CD4-positive, alpha-beta T cell (primary cell): ENCODE measurements around the gene SDK2. TPM values are rescaled to one million over a fixed set of nuclear protein-coding genes. Genes with fewer than 3 reads are reported as not detected.

Experiments
- ATAC-seq: fragments of 200-7000 bp; cut with Tn5 transposase; one replicate; pipeline ENCODE4 v1.10.0; 2022; ENCODE audit warnings: mild to moderate bottlenecking; ENCODE audit not compliant: poor library complexity
- CTCF ChIA-PET: fragments of 350-600 bp; sonication (Branson Sonifier 250); formaldehyde crosslinking; loops from one replicate; lab custom pipeline; 2021; ENCODE audit warnings: antibody characterized with exemption, inconsistent platforms; lab: Charles Lee
- POLR2A ChIA-PET: fragments of 350-600 bp; sonication (Branson Sonifier 250); formaldehyde crosslinking; loops from one replicate; lab custom pipeline; 2021; ENCODE audit warnings: antibody characterized with exemption, inconsistent platforms; lab: Charles Lee
- DNase-seq, 14 experiments: peaks; one replicate each; pipeline ENCODE4 v3.0.0-alpha.2; 2013 to 2020; ENCODE audit warnings: mixed read lengths in 2 of 14
- H3K27ac ChIP-seq, 2 donors: one replicate each; pipeline versions ENCODE4 v1.5.1 to v1.7.0; 2013; ENCODE audit warnings: low read length in 2 of 2, low read depth in 1 of 2, mild to moderate bottlenecking in 1 of 2
- H3K27me3 ChIP-seq, 2 experiments: 1 replicate in 1 of 2; 2 replicates in 1 of 2; pipeline versions ENCODE4 v1.6.1 to v1.7.0; 2013; ENCODE audit warnings: low read length in 2 of 2, control low read depth in 1 of 2, mild to moderate bottlenecking in 1 of 2, moderate library complexity in 1 of 2; ENCODE audit not compliant: insufficient read depth in 2 of 2, control insufficient read depth in 1 of 2
- H3K36me3 ChIP-seq: one replicate; pipeline ENCODE4 v1.6.1; 2013; ENCODE audit warnings: low read length, control low read depth; ENCODE audit not compliant: insufficient read depth
- H3K4me1 ChIP-seq: one replicate; pipeline ENCODE4 v1.6.1; 2013; ENCODE audit warnings: low read length, control low read depth; ENCODE audit not compliant: insufficient read depth
- H3K4me3 ChIP-seq: one replicate; pipeline ENCODE4 v1.5.1; 2013; ENCODE audit warnings: mild to moderate bottlenecking, low read length, moderate library complexity
- H3K9me3 ChIP-seq, 2 experiments: 1 replicate in 1 of 2; 2 replicates in 1 of 2; pipeline versions ENCODE4 v1.6.1 to v1.7.0; 2013; ENCODE audit warnings: low read length in 2 of 2, mild to moderate bottlenecking in 2 of 2, control low read depth in 1 of 2, moderate library complexity in 1 of 2; ENCODE audit not compliant: control insufficient read depth in 1 of 2, insufficient read depth in 1 of 2
- H3K27ac Mint-ChIP-seq: one replicate; pipeline ENCODE4 v1.8.0; 2020; ENCODE audit warnings: mixed read lengths
- H3K27me3 Mint-ChIP-seq: one replicate; pipeline ENCODE4 v1.8.0; 2021; ENCODE audit warnings: mixed read lengths
- H3K36me3 Mint-ChIP-seq: one replicate; pipeline ENCODE4 v1.8.0; 2021; ENCODE audit warnings: low read depth, mixed read lengths
- H3K4me1 Mint-ChIP-seq: one replicate; pipeline ENCODE4 v1.8.0; 2021; ENCODE audit warnings: low read depth, mixed read lengths
- H3K4me3 Mint-ChIP-seq: one replicate; pipeline ENCODE4 v1.8.0; 2020; ENCODE audit warnings: mild to moderate bottlenecking, mixed read lengths
- H3K9me3 Mint-ChIP-seq: one replicate; pipeline ENCODE4 v1.8.0; 2020; ENCODE audit warnings: mixed read lengths
- intact Hi-C, 2 experiments: fragments of 100-400 bp; cut with DNase I in 1 of 2; cut with micrococcal nuclease in 1 of 2; formaldehyde crosslinking; loops; one replicate each; pipeline versions ENCODE4 v1.15.1 to v1.9.0; 2023 to 2025; cut with DNase I, micrococcal nuclease
- total RNA-seq, 174 experiments: library from RNA in 2 of 174; stranded (reverse) in 2 of 174; gene quantifications; one replicate each; pipeline ENCODE4 v1.2.3 and lab custom pipeline; 2021 to 2026
- TF ChIP-seq, protein P1 (sequence below): fragments of 200-600 bp; IDR thresholded peaks from one replicate; pipeline ENCODE4 v1.8.0; 2022; ENCODE audit warnings: antibody characterized with exemption, mild to moderate bottlenecking

Gene SDK2
- total RNA-seq, 2 experiments from 2014 or later = 8.1 to 8.2 TPM

DNA sequence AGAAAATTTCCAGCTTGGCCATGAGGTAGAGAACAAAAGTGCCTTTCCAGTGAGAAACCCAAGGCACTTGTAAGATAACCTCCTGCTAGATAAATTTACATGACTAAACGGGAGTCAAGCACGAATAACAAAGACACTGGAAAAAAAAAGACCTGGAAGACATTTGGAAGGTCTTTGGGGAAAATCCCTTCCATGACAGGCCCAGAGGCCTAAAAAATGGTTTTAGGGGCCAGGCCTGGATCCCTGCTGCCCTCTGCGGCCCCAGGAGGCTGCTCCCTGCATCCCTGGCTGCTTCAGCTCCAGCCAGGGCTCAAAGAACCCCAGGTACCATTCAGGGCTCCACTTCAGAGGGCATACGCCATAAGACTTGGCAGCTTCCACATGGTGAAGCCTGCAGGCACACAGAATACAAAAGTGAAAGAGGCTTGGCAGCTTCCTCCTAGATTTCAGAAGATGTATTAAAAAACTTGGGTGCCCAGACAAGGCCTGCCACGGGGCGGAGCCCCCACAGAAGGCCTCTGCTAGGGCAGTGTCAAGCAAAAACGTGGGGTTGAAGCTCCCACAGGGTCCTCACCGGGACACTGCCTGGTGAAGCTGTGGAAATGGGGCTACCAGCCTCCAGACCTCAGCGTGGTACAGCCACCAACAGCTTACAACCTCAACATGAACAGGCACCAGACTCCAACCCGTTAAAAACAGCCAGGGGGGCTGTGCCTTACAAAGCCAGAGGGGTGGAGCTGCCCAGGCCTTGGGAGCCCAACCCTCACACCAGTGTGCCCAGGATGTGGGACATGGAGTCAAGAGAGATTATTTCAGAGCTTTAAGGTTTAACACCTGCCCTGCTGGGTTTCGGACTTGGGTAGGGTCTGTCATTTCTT, 77.1 kb downstream of the SDK2 start:
- CTCF ChIA-PET = no interaction called here
- Histone ChIP-seq H3K9me3 (no peaks in the 10 kb centered on the region), H3K36me3 (no peaks in the 10 kb centered on the region), H3K4me1 (peaks cover 8% of the 10 kb centered on the region), H3K27ac (peak overlapping the region in 1 of 2 donors; percentile 51), H3K27me3 (no peaks in the 10 kb centered on the region), H3K4me3 (no peak overlapping the region)
- Mint-ChIP-seq H3K4me1 (peaks cover 28% of the 10 kb centered on the region), H3K36me3 (no peaks in the 10 kb centered on the region), H3K27ac (peak overlapping the region; percentile 85), H3K4me3 (peak overlapping the region; percentile 38), H3K9me3 (no peaks in the 10 kb centered on the region), H3K27me3 (no peaks in the 10 kb centered on the region)
- POLR2A ChIA-PET = interaction anchor here (0.9 to 3.4 kb wide), 6 partner anchors 10 to 261 kb away, joined by 3 to 39 read pairs (median 4); no protein-coding TSS in a partner anchor
- intact Hi-C loops = no loop called here
- DNase-seq = peak in 10 of 14 experiments; percentile 6 to 46 (median 32)
- TF ChIP-seq, protein P1, sequence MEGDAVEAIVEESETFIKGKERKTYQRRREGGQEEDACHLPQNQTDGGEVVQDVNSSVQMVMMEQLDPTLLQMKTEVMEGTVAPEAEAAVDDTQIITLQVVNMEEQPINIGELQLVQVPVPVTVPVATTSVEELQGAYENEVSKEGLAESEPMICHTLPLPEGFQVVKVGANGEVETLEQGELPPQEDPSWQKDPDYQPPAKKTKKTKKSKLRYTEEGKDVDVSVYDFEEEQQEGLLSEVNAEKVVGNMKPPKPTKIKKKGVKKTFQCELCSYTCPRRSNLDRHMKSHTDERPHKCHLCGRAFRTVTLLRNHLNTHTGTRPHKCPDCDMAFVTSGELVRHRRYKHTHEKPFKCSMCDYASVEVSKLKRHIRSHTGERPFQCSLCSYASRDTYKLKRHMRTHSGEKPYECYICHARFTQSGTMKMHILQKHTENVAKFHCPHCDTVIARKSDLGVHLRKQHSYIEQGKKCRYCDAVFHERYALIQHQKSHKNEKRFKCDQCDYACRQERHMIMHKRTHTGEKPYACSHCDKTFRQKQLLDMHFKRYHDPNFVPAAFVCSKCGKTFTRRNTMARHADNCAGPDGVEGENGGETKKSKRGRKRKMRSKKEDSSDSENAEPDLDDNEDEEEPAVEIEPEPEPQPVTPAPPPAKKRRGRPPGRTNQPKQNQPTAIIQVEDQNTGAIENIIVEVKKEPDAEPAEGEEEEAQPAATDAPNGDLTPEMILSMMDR = no peak
- ATAC-seq = peak; percentile 70

DNA sequence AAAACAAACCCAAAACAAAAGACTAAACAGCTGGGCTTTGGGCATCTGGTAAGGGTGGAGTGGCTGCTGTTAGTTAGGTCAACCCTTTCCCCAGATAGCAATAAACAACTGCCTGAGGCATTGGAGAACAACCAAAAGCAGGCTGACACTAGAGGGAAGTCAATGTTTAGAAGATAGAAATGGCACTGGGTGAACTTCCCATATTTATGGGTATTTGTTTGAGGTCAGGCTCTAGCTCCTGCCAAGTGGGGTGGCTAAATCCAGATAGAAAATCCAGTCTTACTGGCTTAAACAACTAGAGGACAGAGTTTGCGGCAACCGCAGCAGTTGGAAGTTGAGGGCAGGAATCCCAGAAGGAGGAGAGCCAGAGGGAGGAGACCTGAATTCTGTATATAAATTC, 79.4 kb downstream of the SDK2 start:
- no peak overlapping the region for H3K4me3 Mint-ChIP-seq
- no peaks in the 10 kb centered on the region for H3K36me3 Mint-ChIP-seq
- POLR2A ChIA-PET = no interaction called here
- DNase-seq (no peak), ATAC-seq (no peak)
- no peaks in the 10 kb centered on the region for H3K9me3 Mint-ChIP-seq
- H3K27ac ChIP-seq = no peak overlapping the region
- H3K4me1 Mint-ChIP-seq = peaks cover 28% of the 10 kb centered on the region
- no peaks in the 10 kb centered on the region for H3K27me3 ChIP-seq
- H3K4me3 ChIP-seq = no peak overlapping the region
- CTCF ChIA-PET = no interaction called here
- no peaks in the 10 kb centered on the region for H3K36me3 ChIP-seq
- TF ChIP-seq, protein P1 = no peak
- intact Hi-C loops = no loop called here
- H3K9me3 ChIP-seq = no peaks in the 10 kb centered on the region
- no peaks in the 10 kb centered on the region for H3K27me3 Mint-ChIP-seq
- no peak overlapping the region for H3K27ac Mint-ChIP-seq
- peaks cover 8% of the 10 kb centered on the region for H3K4me1 ChIP-seq

DNA sequence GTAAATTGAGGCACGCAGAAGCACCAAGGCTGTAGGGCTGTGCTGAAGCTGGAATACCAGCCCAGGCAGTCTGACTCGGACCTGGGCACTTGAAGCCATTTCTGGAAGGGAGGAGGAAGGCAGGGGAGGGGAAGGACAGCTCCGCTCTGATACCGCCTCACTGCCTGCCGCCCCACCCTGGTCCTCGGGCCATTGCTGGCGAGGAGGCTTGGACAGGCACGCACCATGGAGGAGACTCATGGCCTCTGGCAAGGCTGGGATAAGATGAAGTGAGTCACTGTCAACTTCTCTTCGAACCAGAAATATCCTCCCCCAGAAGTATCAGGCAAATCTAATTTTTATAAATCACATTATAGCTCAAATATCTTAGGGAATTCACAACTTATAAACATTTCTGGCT, 81.3 kb downstream of the SDK2 start:
- H3K36me3 ChIP-seq = no peaks in the 10 kb centered on the region
- H3K9me3 Mint-ChIP-seq = no peaks in the 10 kb centered on the region
- ChIA-PET POLR2A (no interaction called here), CTCF (no interaction called here)
- no peak for DNase-seq
- peaks cover 8% of the 10 kb centered on the region for H3K4me1 ChIP-seq
- no peak overlapping the region for H3K4me3 ChIP-seq
- no peaks in the 10 kb centered on the region for H3K9me3 ChIP-seq
- no peak overlapping the region for H3K4me3 Mint-ChIP-seq
- H3K4me1 Mint-ChIP-seq = peaks cover 24% of the 10 kb centered on the region
- ATAC-seq = no peak
- H3K27ac ChIP-seq = no peak overlapping the region
- no peaks in the 10 kb centered on the region for H3K27me3 Mint-ChIP-seq
- no peaks in the 10 kb centered on the region for H3K36me3 Mint-ChIP-seq
- no peak overlapping the region for H3K27ac Mint-ChIP-seq
- TF ChIP-seq, protein P1 = no peak
- no peaks in the 10 kb centered on the region for H3K27me3 ChIP-seq
- intact Hi-C loops = no loop called here
